ENCODE data around the gene LHX3. TPM values are rescaled to one million over a fixed set of nuclear protein-coding genes. Genes with fewer than 3 reads are reported as not detected.

Gene LHX3
- polyA plus RNA-seq, 1 of the 3 experiments (the other 2 are of a cell fraction) = not detected

DNA sequence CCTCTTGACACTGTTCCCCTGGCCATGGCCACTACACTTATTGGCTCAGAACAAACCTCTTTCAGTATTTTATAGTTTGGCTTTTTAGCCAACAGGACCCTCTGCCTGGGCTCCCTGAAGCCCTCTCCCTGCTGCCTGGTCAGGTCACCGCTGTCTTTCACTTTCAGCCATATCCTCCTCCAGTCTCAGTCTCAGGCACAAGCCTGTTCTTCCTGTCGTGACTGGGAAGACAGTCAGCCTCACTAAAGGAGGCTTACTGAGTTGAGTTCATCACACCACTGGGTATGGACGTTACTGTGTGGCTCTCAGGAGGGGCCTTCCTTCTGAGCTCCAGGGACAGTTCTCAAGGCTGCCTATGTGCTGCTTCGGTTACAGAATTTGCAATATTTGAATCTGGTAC lies 38.7 kb upstream of the LHX3 start (continued):
- no peak for TF ChIP-seq EZH2phosphoT487 (IDR thresholded peaks at IDR 0.05; ENCODE audit: borderline replicate concordance, low read depth)
- TF ChIP-seq TEAD4 (IDR thresholded peaks at IDR 0.05; ENCODE audit: borderline replicate concordance, insufficient read depth) = no peak
- no peak for TF ChIP-seq TCF12 (IDR thresholded peaks at IDR 0.05)
- TF ChIP-seq, protein P1, sequence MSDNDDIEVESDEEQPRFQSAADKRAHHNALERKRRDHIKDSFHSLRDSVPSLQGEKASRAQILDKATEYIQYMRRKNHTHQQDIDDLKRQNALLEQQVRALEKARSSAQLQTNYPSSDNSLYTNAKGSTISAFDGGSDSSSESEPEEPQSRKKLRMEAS (IDR thresholded peaks at IDR 0.05; ENCODE audit: low read depth) = no peak

DNA sequence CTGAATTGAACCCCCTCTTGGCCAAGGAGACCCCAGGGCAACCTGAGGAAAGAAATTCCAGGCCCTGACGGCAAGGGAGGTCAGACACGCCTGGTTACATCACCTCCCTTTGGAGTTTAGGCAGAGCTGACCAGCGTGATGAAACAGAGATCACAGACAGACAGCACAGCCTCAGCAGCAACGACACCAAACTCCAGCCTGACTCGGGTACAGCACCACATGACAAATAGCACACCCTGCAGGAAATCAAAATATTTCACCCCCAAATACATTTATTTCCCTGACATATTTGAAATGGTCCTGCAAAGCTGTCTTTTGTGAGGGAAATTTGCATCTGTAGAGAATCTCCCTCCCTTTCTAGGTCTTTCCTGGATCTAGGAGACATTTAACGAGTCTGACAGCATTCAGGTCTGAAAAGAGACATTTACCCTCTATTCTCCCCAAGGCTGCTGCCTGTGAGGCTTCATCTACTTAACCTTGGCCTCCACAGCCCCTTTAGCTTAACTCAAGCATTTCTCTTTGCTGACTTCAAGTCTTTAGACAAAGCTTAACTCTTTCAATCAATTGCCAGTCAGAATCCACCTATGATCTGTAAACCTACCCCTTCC lies 38.1 kb upstream of the LHX3 start:
- Histone ChIP-seq H3K9me2 (no peaks in the 10 kb centered on the region), H3F3A (replicated peaks; ENCODE audit: insufficient read depth) (peaks cover 4% of the 10 kb centered on the region), H3K27ac (ENCODE audit: low read depth in 2 of 2, low read length in 1 of 2) (no peak overlapping the region), H3K9me3 (no peaks in the 10 kb centered on the region), H3K4me1 (ENCODE audit: control insufficient read depth in 1 of 2, insufficient read depth in 2 of 2, low read depth in 1 of 2, low read length in 1 of 2) (peaks cover 8 to 23% of the 10 kb centered on the region in 2 experiments; a peak in 3 of 4 replicates), H2AFZ (ENCODE audit: low read depth) (no peak overlapping the region), H3K27me3 (ENCODE audit: insufficient read depth) (no peaks in the 10 kb centered on the region), H3K4me3 (ENCODE audit: low read depth in 2 of 2, low read length in 1 of 2) (no peak overlapping the region), H3K9ac (no peak overlapping the region), H3K79me2 (ENCODE audit: insufficient read depth) (peaks cover 44% of the 10 kb centered on the region), H4K20me1 (ENCODE audit: insufficient read depth) (peaks cover 64% of the 10 kb centered on the region), H3K4me2 (no peak overlapping the region), H3K36me3 (replicated peaks in 1 of 2; ENCODE audit: control insufficient read depth in 1 of 2, insufficient read depth in 2 of 2, low read length in 1 of 2) (peaks cover 0 to 4% of the 10 kb centered on the region in 2 experiments)
- WGBS (ENCODE audit: low lambda C conversion rate) = 92% methylated on average over 6 of the region's 6 CpGs
- no peak for DNase-seq
- POLR2A ChIA-PET = no interaction called here
- CTCF ChIA-PET = interaction anchor here (1.0 to 5.0 kb wide), 3 partner anchors 16 to 64 kb away, joined by 3 to 35 read pairs (median 3); no protein-coding TSS in a partner anchor
- no peak for TF ChIP-seq GABPA (IDR thresholded peaks at IDR 0.05; ENCODE audit: low read depth)

GRCh38 chr9:136242248-136242647 lies 37.3 kb upstream of the LHX3 start:
- TF ChIP-seq, protein P2, sequence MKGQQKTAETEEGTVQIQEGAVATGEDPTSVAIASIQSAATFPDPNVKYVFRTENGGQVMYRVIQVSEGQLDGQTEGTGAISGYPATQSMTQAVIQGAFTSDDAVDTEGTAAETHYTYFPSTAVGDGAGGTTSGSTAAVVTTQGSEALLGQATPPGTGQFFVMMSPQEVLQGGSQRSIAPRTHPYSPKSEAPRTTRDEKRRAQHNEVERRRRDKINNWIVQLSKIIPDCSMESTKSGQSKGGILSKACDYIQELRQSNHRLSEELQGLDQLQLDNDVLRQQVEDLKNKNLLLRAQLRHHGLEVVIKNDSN (IDR thresholded peaks at IDR 0.05; ENCODE audit: borderline replicate concordance, low read depth) = no peak
- TF ChIP-seq FOSL2 (IDR thresholded peaks at IDR 0.05; ENCODE audit: borderline replicate concordance, low read depth) (no peak), MEF2A (IDR thresholded peaks at IDR 0.05; ENCODE audit: borderline replicate concordance, low read depth) (no peak), IRF3 (IDR thresholded peaks at IDR 0.05; ENCODE audit: low read depth, low read length) (no peak), RFX5 (IDR thresholded peaks at IDR 0.05; ENCODE audit: low read length) (no peak), TEAD4 (IDR thresholded peaks at IDR 0.05; ENCODE audit: borderline replicate concordance, insufficient read depth) (no peak), RAD21 (IDR thresholded peaks at IDR 0.05; ENCODE audit: low read length) (no peak), ZBTB33 (IDR thresholded peaks at IDR 0.05; ENCODE audit: borderline replicate concordance, low read depth) (no peak), MXI1 (IDR thresholded peaks at IDR 0.05; ENCODE audit: low read depth, low read length) (no peak), GABPA (IDR thresholded peaks at IDR 0.05; ENCODE audit: low read depth) (no peak), CHD2 (IDR thresholded peaks at IDR 0.05; ENCODE audit: low read length, partially characterized antibody) (no peak), GATA2 (CRISPR knock-in tag; IDR thresholded peaks at IDR 0.05) (no peak), YY1 (IDR thresholded peaks at IDR 0.05; ENCODE audit: low read depth) (no peak), NRF1 (IDR thresholded peaks at IDR 0.05; ENCODE audit: low read depth, low read length) (no peak)
- TF ChIP-seq, protein P3, sequence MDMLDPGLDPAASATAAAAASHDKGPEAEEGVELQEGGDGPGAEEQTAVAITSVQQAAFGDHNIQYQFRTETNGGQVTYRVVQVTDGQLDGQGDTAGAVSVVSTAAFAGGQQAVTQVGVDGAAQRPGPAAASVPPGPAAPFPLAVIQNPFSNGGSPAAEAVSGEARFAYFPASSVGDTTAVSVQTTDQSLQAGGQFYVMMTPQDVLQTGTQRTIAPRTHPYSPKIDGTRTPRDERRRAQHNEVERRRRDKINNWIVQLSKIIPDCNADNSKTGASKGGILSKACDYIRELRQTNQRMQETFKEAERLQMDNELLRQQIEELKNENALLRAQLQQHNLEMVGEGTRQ (IDR thresholded peaks at IDR 0.05; ENCODE audit: borderline replicate concordance, low read depth, low read length) = no peak
- TF ChIP-seq, protein P1 (IDR thresholded peaks at IDR 0.05; ENCODE audit: low read depth) = no peak
- Histone ChIP-seq H3K4me2 (no peak overlapping the region), H3K79me2 (ENCODE audit: insufficient read depth) (peaks cover 44% of the 10 kb centered on the region), H3K27me3 (ENCODE audit: insufficient read depth) (no peaks in the 10 kb centered on the region), H3K4me1 (ENCODE audit: control insufficient read depth in 1 of 2, insufficient read depth in 2 of 2, low read depth in 1 of 2, low read length in 1 of 2) (peaks cover 8 to 15% of the 10 kb centered on the region in 2 experiments; a peak in 3 of 4 replicates), H3K27ac (ENCODE audit: low read depth in 2 of 2, low read length in 1 of 2) (no peak overlapping the region), H3K9me3 (no peaks in the 10 kb centered on the region), H3K4me3 (ENCODE audit: low read depth in 2 of 2, low read length in 1 of 2) (no peak overlapping the region), H3K36me3 (replicated peaks in 1 of 2; ENCODE audit: control insufficient read depth in 1 of 2, insufficient read depth in 2 of 2, low read length in 1 of 2) (peaks cover 0 to 4% of the 10 kb centered on the region in 2 experiments), H3K9ac (no peak overlapping the region), H4K20me1 (ENCODE audit: insufficient read depth) (peaks cover 68% of the 10 kb centered on the region), H2AFZ (ENCODE audit: low read depth) (no peak overlapping the region), H3K9me2 (no peaks in the 10 kb centered on the region), H3F3A (replicated peaks; ENCODE audit: insufficient read depth) (peaks cover 4% of the 10 kb centered on the region)
- WGBS (ENCODE audit: low lambda C conversion rate) = 90% methylated on average over 6 of the region's 8 CpGs
- CTCF ChIA-PET = interaction anchor here (1.1 to 5.0 kb wide), 3 partner anchors 16 to 56 kb away, joined by 3 to 35 read pairs (median 3); no protein-coding TSS in a partner anchor
- POLR2A ChIA-PET = no interaction called here
- DNase-seq = no peak
